MCF 10A (cell line): ENCODE measurements around the gene TICAM1. TPM values are rescaled to one million over a fixed set of nuclear protein-coding genes. Genes with fewer than 3 reads are reported as not detected.
"Not testable (repeated sequence)": the region's sequence is repeated elsewhere in the genome, so short reads cannot be mapped to it uniquely, and the experiment has no call there.

Experiments
- BruUV-seq: library from RNA; stranded (reverse); fragments of 400-500 nt; replicated peaks from 2 replicates; lab custom pipeline; 2021; lab: Mats Ljungman, UMichigan
- CTCF ChIA-PET: fragments of 300-600 bp; sonication (Branson Sonifier 250); formaldehyde crosslinking; extraction: SDS; loops from one replicate; lab custom pipeline; 2021; ENCODE audit warnings: antibody characterized with exemption, inconsistent platforms; lab: Yijun Ruan, JAX
- POLR2A ChIA-PET: fragments of 300-600, 350-650 bp; sonication (Branson Sonifier 250); formaldehyde crosslinking; extraction: SDS; loops from one replicate; lab custom pipeline; 2020; ENCODE audit warnings: antibody characterized with exemption, inconsistent platforms; lab: Yijun Ruan, JAX
- DNase-seq: peaks from one replicate; pipeline ENCODE4 v3.0.0-alpha.2; 2018; ENCODE audit not compliant: unreplicated experiment
- H3K27ac Mint-ChIP-seq: one replicate; pipeline ENCODE4 v1.8.0; 2022; ENCODE audit warnings: mild to moderate bottlenecking, low read depth, mixed read lengths; ENCODE audit not compliant: unreplicated experiment
- H3K27me3 Mint-ChIP-seq: one replicate; pipeline ENCODE4 v1.8.0; 2022; ENCODE audit warnings: mixed read lengths; ENCODE audit not compliant: insufficient read depth, unreplicated experiment
- H3K36me3 Mint-ChIP-seq: one replicate; pipeline ENCODE4 v1.8.0; 2022; ENCODE audit warnings: mild to moderate bottlenecking, moderate library complexity, mixed read lengths; ENCODE audit not compliant: insufficient read depth, unreplicated experiment
- H3K4me1 Mint-ChIP-seq: one replicate; pipeline ENCODE4 v1.8.0; 2022; ENCODE audit warnings: mixed read lengths; ENCODE audit not compliant: insufficient read depth, unreplicated experiment
- H3K4me3 Mint-ChIP-seq: one replicate; pipeline ENCODE4 v1.8.0; 2022; ENCODE audit warnings: mild to moderate bottlenecking, moderate library complexity, mixed read lengths; ENCODE audit not compliant: unreplicated experiment
- H3K9me3 Mint-ChIP-seq: one replicate; pipeline ENCODE4 v1.8.0; 2022; ENCODE audit warnings: mixed read lengths; ENCODE audit not compliant: unreplicated experiment
- intact Hi-C: fragments of 100-400 bp; cut with micrococcal nuclease; formaldehyde crosslinking; loops from 2 replicates; pipeline ENCODE4 v1.14.1; 2022
- total RNA-seq: library from RNA; stranded (reverse); gene quantifications from 2 replicates; pipeline ENCODE4 v1.2.3, GENCODE V29; 2022
- TF ChIP-seq, protein P1 (sequence below): fragments of 200-600 bp; IDR thresholded peaks from one replicate; pipeline ENCODE4 v1.8.0; 2022; ENCODE audit warnings: antibody characterized with exemption, mild to moderate bottlenecking; ENCODE audit not compliant: unreplicated experiment

TICAM1 gene
- total RNA-seq, 1 experiment from 2014 or later = 25.6 TPM

DNA sequence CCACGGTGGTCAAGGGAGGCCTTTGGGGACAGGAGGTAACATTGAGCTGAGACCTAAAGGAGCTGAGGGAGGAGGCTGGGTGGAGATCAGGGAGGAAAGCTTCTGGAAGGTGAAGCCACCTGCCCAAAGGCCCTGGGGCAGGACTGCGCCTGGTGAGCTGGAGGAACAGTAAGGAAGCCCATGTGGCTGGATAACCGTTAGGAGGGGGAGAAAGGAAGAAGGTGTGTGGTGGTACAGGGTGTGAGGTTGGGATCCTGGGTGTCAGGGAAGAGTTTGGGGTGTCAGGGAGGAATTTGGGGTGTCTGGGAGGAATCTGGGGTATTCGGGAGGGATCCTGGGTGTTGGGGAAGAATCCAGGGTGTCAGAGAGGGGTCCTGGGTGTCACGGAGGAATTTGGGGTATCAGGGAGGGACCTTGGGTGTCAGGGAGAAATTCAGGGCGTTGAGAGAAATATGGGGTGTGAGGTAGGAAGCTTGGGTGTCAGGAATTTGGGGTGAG lies 695 bp downstream of the TICAM1 start:
- no peaks in the 10 kb centered on the region for H3K9me3 Mint-ChIP-seq
- H3K4me3 Mint-ChIP-seq = peak overlapping the region; percentile 81
- ChIA-PET POLR2A (interaction anchor here (0.6 to 3.3 kb wide), 14 partner anchors 9 to 159 kb away, joined by 3 to 23 read pairs (median 3); partner anchors contain the start of genes KDM4B and PLIN3), CTCF (interaction anchor here (0.9 to 2.3 kb wide), 4 partner anchors 11 to 199 kb away, joined by 3 to 13 read pairs (median 5); no protein-coding TSS in a partner anchor)
- peak overlapping the region; percentile 94 for H3K27ac Mint-ChIP-seq
- peak; percentile 42 for DNase-seq
- H3K27me3 Mint-ChIP-seq = no peaks in the 10 kb centered on the region
- TSS peak; percentile 64 for BruUV-seq
- H3K36me3 Mint-ChIP-seq = peaks cover 6% of the 10 kb centered on the region
- intact Hi-C loops = no loop called here
- TF ChIP-seq, protein P1, sequence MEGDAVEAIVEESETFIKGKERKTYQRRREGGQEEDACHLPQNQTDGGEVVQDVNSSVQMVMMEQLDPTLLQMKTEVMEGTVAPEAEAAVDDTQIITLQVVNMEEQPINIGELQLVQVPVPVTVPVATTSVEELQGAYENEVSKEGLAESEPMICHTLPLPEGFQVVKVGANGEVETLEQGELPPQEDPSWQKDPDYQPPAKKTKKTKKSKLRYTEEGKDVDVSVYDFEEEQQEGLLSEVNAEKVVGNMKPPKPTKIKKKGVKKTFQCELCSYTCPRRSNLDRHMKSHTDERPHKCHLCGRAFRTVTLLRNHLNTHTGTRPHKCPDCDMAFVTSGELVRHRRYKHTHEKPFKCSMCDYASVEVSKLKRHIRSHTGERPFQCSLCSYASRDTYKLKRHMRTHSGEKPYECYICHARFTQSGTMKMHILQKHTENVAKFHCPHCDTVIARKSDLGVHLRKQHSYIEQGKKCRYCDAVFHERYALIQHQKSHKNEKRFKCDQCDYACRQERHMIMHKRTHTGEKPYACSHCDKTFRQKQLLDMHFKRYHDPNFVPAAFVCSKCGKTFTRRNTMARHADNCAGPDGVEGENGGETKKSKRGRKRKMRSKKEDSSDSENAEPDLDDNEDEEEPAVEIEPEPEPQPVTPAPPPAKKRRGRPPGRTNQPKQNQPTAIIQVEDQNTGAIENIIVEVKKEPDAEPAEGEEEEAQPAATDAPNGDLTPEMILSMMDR = no peak
- H3K4me1 Mint-ChIP-seq = peaks cover 9% of the 10 kb centered on the region

DNA sequence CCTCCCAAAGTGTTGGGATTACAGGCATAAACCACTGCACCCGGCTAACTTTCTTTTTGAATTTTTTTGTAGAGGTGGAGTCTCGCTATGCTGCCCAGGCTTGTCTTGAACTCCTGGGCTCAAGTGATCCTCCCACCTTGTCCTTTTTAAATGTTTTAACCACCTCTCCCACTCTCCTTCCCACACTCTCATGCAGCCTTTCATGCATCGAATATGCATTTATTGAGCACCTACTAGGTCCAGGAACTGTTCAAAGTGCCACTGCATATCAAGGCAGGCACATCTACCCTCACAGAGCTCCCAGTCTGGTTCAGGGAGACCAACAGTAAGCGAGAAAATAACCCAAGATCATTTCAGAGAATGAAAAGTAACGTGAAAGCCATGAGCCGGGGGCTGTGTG lies 1.2 kb downstream of the TICAM1 start:
- DNase-seq = no peak
- POLR2A ChIA-PET = interaction anchor here (0.6 to 3.3 kb wide), 9 partner anchors 9 to 81 kb away, joined by 3 to 23 read pairs (median 3); partner anchors contain the start of gene PLIN3
- Mint-ChIP-seq H3K27me3 (no peaks in the 10 kb centered on the region), H3K27ac (peak overlapping the region; percentile 94), H3K4me3 (peak overlapping the region; percentile 81), H3K4me1 (peaks cover 9% of the 10 kb centered on the region), H3K36me3 (peaks cover 6% of the 10 kb centered on the region), H3K9me3 (no peaks in the 10 kb centered on the region)
- no TSS peak for BruUV-seq
- TF ChIP-seq, protein P1 = no peak
- CTCF ChIA-PET = interaction anchor here (0.6 to 2.3 kb wide), 5 partner anchors 11 to 60 kb away, joined by 3 to 13 read pairs (median 7); no protein-coding TSS in a partner anchor
- intact Hi-C loops = no loop called here

DNA sequence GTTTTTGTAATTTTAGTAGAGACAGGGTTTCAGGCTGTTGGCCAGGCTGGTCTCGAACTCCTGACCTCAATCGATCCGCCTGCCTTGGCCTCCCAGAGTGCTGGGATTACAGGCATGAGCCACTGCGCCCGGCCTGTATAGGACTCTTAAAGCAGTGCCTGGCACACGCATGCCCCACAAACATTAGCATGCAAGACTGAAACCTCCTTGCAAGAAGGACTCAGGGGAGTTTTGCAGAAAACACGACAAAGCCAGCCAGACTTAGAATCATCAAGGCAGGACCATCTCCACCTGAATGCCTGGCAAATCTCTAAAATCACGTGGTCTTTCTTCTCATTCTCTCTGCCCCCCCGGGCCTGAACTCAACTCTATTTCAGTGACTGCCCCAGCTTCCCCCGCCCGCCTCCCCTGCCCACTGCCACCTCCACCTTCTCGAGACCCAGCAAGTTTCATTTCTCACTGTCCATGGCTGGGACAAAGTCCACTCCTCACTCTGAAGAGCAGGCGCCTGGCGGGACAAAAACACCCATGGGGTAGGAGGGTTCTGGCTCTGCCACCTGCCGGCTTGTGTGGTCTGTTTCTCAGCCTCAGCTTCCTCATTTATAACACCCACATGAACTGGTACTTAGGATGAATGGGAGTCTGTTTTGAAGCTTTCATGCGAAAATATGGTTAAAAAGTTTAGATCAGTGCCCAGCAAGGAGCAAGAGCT lies 2.4 kb downstream of the TICAM1 start:
- peak overlapping the region; percentile 81 for H3K4me3 Mint-ChIP-seq
- intact Hi-C loops = no loop called here
- H3K36me3 Mint-ChIP-seq = peaks cover 12% of the 10 kb centered on the region
- TF ChIP-seq, protein P1 = no peak
- H3K27ac Mint-ChIP-seq = no peak overlapping the region
- no peaks in the 10 kb centered on the region for H3K27me3 Mint-ChIP-seq
- H3K4me1 Mint-ChIP-seq = peaks cover 9% of the 10 kb centered on the region
- ChIA-PET CTCF (interaction anchor here (0.5 to 2.3 kb wide), 5 partner anchors 16 to 97 kb away, joined by 3 to 13 read pairs (median 3); no protein-coding TSS in a partner anchor), POLR2A (interaction anchor here (1.0 to 3.3 kb wide), 3 partner anchors 20 to 39 kb away, joined by 3 to 22 read pairs (median 3); partner anchors contain the start of gene PLIN3)
- no peak for DNase-seq
- H3K9me3 Mint-ChIP-seq = no peaks in the 10 kb centered on the region
- BruUV-seq = no TSS peak

DNA sequence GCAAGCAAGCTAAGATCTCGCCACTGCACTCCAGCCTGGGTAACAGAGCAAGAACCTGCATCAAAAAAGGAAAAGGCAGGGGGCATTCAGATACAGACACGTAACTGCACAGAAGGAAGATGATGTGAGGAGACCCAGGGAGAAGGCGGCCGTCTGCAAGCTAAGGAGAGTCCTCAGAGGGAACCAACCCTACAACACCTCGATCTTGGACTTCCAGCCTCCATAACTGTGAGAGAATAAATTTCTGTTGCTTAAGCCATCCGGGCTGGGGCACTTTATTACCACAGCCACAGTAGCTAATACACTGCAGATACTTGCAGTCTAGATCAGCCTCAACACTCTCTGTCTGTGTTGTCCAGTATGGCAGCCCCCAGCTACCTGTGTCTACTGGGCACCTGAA lies 7.9 kb downstream of the TICAM1 start:
- Mint-ChIP-seq H3K4me3 (no peak overlapping the region), H3K27me3 (no peaks in the 10 kb centered on the region), H3K9me3 (no peaks in the 10 kb centered on the region), H3K4me1 (no peaks in the 10 kb centered on the region), H3K36me3 (peaks cover 55% of the 10 kb centered on the region), H3K27ac (no peak overlapping the region)
- TF ChIP-seq, protein P1 = no peak
- ChIA-PET CTCF (interaction anchor here (0.7 to 4.8 kb wide), 5 partner anchors 13 to 208 kb away, joined by 3 to 20 read pairs (median 6); no protein-coding TSS in a partner anchor), POLR2A (interaction anchor here (0.7 to 1.5 kb wide), 2 partner anchors 10 to 175 kb away, joined by 3 to 10 read pairs; no protein-coding TSS in a partner anchor)
- BruUV-seq = no TSS peak
- intact Hi-C loops = no loop called here
- no peak for DNase-seq

DNA sequence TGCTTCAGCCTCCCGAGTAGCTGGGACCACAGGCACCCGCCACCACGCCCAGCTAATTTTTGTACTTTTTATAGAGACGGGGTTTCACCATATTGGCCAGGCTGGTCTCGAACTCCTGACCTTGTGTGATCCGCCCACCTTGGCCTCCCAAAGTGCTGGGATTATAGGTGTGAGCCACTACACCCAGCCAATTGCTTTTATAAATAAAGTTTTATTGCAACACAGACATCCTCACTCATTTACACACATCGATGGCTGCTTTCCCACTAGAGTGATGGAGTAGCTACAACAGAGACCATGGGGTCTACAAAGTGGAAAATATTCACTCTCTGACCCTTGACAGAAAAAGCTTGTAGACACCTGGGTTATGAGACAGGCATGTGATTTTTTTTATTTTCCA lies 9.2 kb downstream of the TICAM1 start:
- BruUV-seq, H3K4me3 Mint-ChIP-seq, H3K27me3 Mint-ChIP-seq, H3K27ac Mint-ChIP-seq, H3K4me1 Mint-ChIP-seq, intact Hi-C loops, H3K9me3 Mint-ChIP-seq, DNase-seq: not testable (repeated sequence)
- CTCF ChIA-PET = interaction anchor here (1.0 to 1.6 kb wide), 3 partner anchors 12 to 90 kb away, joined by 3 to 7 read pairs (median 6); no protein-coding TSS in a partner anchor
- H3K36me3 Mint-ChIP-seq = peaks cover 65% of the 10 kb centered on the region
- POLR2A ChIA-PET = interaction anchor here (1.1 to 1.5 kb wide), 2 partner anchors 9 to 10 kb away, joined by 3 to 10 read pairs; no protein-coding TSS in a partner anchor
